ENCODE results near the gene SLC25A21.
"Not testable (repeated sequence)": the region's sequence is repeated elsewhere in the genome, so short reads cannot be mapped to it uniquely, and the experiment has no call there.

Gene SLC25A21

DNA sequence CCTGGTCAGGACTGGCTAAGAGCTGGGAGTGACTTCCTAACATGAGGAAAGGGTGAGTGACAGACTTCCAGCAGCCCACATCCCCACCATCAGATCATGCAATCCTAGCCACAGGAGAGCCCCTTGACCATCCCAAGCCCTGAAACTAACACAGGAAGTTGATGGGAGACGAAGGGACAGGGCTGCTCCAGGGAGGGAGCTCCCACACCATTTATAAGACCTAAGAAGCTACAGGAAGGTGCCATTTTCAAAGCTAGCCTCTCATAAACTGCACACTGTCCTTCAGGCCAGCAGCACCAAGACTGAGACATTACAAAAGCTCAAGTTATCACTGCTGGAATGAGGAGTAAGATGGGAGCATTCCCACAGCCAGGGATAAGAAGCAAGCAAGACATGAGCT, 19.4 kb downstream of the SLC25A21 start:
- no peaks in the 10 kb centered on the region for H3K36me3 ChIP-seq (ENCODE audit: control insufficient read depth, insufficient read depth, low read length)
- no peaks in the 10 kb centered on the region for H3K4me1 ChIP-seq (ENCODE audit: control insufficient read depth, insufficient read depth, low read length)
- H3K4me3 ChIP-seq (ENCODE audit: low read length): no peak overlapping the region
- H3K27me3 ChIP-seq (ENCODE audit: control insufficient read depth, insufficient read depth, low read length): no peaks in the 10 kb centered on the region
- H3K27ac ChIP-seq (ENCODE audit: low read depth, low read length): no peak overlapping the region
- no peak overlapping the region for H3K9ac ChIP-seq (ENCODE audit: low read length)

DNA sequence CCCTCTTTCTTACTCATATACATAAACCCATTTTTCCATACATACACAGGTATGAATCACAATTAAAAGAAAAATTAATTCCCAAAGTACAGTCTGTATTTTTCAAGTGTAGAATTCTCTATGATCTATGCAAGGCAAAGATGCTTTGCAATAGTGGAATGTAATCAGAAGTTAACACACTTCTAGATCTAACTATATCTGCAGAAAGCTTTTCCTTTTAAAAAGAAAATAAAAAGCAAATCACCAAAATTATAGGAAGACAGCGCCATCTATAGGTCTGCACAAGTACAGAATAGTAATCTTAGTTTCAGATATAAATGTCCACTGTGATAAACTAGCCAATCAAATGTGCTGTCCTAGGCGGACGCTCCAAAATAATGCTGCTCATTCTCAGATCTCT, 22.0 kb downstream of the SLC25A21 start:
- Histone ChIP-seq H3K4me1 (ENCODE audit: control insufficient read depth, insufficient read depth, low read length) (no peaks in the 10 kb centered on the region), H3K9ac (ENCODE audit: low read length) (no peak overlapping the region), H3K27ac (ENCODE audit: low read depth, low read length) (no peak overlapping the region), H3K27me3 (ENCODE audit: control insufficient read depth, insufficient read depth, low read length) (no peaks in the 10 kb centered on the region), H3K4me3 (ENCODE audit: low read length) (no peak overlapping the region), H3K36me3 (ENCODE audit: control insufficient read depth, insufficient read depth, low read length) (no peaks in the 10 kb centered on the region)

DNA sequence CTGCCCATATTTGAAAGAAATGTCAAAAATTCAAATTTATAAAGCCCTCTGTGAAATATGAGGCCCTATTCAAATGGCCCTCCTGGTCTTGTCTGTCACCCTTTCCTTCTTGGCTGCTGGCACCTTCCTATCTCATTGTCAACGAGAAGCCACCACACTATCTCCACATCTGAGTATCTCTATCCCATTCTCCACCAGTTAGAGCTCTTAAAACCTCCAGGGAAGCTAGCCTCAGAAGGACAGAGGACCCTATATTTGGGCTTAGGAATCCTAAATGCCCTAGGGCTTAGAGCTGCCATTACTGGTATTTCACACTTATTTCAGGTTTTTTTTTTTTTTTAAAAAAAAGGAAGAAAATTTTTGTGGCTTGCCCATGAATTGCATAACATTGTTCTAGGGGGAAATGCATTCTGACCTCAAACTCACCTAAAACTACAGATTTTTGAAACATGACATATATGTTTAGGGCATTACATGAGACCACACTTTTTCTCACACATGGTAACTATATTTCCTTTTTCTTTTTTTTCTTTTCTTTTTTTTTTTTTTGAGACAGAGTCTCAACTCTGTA, 25.0 kb downstream of the SLC25A21 start:
- Histone ChIP-seq H3K36me3 (ENCODE audit: control insufficient read depth, insufficient read depth, low read length) (no peaks in the 10 kb centered on the region), H3K4me3 (ENCODE audit: low read length) (no peak overlapping the region), H3K4me1 (ENCODE audit: control insufficient read depth, insufficient read depth, low read length) (no peaks in the 10 kb centered on the region), H3K9ac (ENCODE audit: low read length) (no peak overlapping the region), H3K27ac (ENCODE audit: low read depth, low read length) (no peak overlapping the region), H3K27me3 (ENCODE audit: control insufficient read depth, insufficient read depth, low read length) (no peaks in the 10 kb centered on the region)

DNA sequence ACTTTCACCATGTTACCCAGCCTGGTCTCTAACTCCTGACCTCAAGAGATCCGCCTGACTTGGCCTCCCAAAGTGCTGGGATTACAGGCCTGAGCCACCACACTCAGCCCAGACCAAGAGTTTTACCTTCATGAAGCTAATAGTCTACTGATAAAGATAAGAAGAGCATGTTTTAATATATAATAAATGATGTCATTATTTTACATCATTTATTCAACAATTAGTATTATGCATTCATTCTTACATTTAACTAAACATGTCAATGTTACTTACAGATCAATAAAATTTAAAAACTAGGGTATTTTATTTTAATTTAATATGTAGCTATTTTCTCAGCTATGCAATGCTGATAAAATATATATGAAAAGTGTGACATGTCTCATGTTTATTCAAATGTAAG, 26.0 kb downstream of the SLC25A21 start:
- H3K27me3 ChIP-seq (ENCODE audit: control insufficient read depth, insufficient read depth, low read length); H3K9ac ChIP-seq (ENCODE audit: low read length); H3K4me3 ChIP-seq (ENCODE audit: low read length); H3K27ac ChIP-seq (ENCODE audit: low read depth, low read length); H3K36me3 ChIP-seq (ENCODE audit: control insufficient read depth, insufficient read depth, low read length); H3K4me1 ChIP-seq (ENCODE audit: control insufficient read depth, insufficient read depth, low read length): not testable (repeated sequence)

DNA sequence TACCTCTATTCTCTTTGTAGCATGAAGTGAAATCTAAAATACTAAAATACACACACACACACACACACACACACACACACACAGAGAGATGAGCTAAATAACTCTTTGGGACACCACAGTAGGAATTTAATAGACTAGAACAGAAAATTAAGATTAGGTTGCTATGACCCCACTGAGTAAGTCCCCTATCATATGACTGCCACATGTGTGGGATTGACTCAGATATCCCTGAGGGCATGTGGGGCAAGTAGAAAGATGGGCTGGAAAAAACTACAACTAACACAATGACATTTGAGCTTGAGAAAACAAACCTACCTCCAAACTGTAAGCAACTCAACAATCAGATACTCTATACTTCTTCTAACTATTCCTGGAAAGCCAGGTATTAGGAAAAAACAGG, 27.0 kb downstream of the SLC25A21 start:
- Histone ChIP-seq H3K9ac (ENCODE audit: low read length) (no peak overlapping the region), H3K36me3 (ENCODE audit: control insufficient read depth, insufficient read depth, low read length) (no peaks in the 10 kb centered on the region), H3K4me1 (ENCODE audit: control insufficient read depth, insufficient read depth, low read length) (no peaks in the 10 kb centered on the region), H3K27me3 (ENCODE audit: control insufficient read depth, insufficient read depth, low read length) (no peaks in the 10 kb centered on the region), H3K4me3 (ENCODE audit: low read length) (no peak overlapping the region), H3K27ac (ENCODE audit: low read depth, low read length) (no peak overlapping the region)

DNA sequence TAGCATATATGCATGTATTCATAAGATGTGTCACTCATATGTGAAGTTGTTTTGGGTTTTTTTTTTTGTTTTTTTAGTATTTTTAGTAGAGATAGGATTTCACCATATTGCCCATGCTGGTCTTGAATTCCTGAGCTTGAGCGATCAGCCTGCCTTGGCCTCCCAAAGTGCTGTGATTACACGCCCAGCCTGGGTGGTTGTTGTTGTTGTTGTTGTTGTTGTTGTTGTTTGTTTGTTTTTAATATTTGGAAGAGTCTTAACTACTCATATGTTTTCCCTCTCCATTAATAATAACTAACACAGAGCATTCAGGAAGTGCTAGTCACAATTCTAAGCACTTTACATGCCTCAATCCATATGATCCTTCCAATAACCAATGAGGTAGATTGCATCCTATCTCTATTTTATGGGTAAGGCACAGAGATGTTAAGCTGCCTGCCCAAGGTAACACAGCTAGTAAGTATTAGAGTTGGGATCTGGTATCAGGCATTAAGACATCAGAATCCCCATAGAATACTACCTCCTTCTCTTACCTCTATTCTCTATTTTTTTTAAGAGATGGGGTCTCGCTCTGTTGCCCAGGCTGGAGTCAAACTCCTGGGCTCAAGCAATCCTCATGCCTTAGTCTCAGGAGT, 27.6 kb downstream of the SLC25A21 start:
- H3K4me1 ChIP-seq (ENCODE audit: control insufficient read depth, insufficient read depth, low read length): no peaks in the 10 kb centered on the region
- no peaks in the 10 kb centered on the region for H3K27me3 ChIP-seq (ENCODE audit: control insufficient read depth, insufficient read depth, low read length)
- no peak overlapping the region for H3K27ac ChIP-seq (ENCODE audit: low read depth, low read length)
- no peak overlapping the region for H3K9ac ChIP-seq (ENCODE audit: low read length)
- H3K4me3 ChIP-seq (ENCODE audit: low read length): no peak overlapping the region
- H3K36me3 ChIP-seq (ENCODE audit: control insufficient read depth, insufficient read depth, low read length): no peaks in the 10 kb centered on the region

DNA sequence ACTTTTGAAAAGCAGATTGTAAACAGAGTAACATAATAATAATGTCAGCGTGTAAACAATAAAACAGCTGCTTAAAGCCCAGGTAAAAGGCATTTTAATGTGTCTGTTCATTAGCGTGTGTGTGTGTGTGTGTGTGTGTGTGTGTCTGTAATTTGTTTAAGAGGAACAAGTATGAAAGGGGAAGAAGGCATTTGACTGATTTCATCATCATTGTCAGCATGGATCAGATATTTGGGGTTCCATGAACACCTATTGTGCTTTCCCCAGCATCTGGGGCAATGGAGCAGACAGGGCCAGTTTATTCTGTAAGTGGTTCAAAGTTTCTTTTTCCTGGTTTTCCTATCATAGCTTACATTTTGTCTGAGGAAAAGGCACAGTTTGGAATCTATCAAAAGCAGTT, 28.9 kb downstream of the SLC25A21 start:
- Histone ChIP-seq H3K9ac (ENCODE audit: low read length) (no peak overlapping the region), H3K4me1 (ENCODE audit: control insufficient read depth, insufficient read depth, low read length) (no peaks in the 10 kb centered on the region), H3K27me3 (ENCODE audit: control insufficient read depth, insufficient read depth, low read length) (no peaks in the 10 kb centered on the region), H3K4me3 (ENCODE audit: low read length) (no peak overlapping the region), H3K36me3 (ENCODE audit: control insufficient read depth, insufficient read depth, low read length) (no peaks in the 10 kb centered on the region), H3K27ac (ENCODE audit: low read depth, low read length) (no peak overlapping the region)

DNA sequence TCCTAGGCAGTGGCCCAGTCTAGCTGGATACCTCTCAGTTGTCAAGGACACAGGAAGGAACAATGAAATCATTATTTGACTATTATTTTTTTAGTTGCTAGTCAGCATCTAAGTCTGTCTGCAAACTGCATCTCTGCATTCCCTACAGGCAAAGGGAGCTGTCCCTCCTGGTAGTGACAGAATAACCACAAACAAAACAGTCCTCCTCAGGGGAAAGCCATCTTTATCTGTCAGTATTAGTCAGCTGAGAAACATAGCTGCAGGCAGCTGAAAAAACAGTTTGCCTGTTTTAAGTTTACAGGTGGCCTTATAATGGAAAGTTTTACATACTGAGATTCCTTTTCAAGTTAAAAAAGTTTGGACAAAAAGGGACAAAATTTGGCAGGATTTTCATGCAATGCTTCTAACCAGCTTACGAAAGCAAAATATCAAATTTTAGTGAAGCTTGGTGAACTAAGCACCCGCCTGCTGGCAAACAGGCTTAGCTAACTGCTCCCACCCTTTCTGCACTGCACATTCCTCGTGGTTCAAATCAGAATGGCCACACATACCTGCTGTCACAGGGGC, 29.5 kb downstream of the SLC25A21 start:
- Histone ChIP-seq H3K4me3 (ENCODE audit: low read length) (no peak overlapping the region), H3K27me3 (ENCODE audit: control insufficient read depth, insufficient read depth, low read length) (no peaks in the 10 kb centered on the region), H3K36me3 (ENCODE audit: control insufficient read depth, insufficient read depth, low read length) (no peaks in the 10 kb centered on the region), H3K4me1 (ENCODE audit: control insufficient read depth, insufficient read depth, low read length) (no peaks in the 10 kb centered on the region), H3K9ac (ENCODE audit: low read length) (no peak overlapping the region), H3K27ac (ENCODE audit: low read depth, low read length) (no peak overlapping the region)

DNA sequence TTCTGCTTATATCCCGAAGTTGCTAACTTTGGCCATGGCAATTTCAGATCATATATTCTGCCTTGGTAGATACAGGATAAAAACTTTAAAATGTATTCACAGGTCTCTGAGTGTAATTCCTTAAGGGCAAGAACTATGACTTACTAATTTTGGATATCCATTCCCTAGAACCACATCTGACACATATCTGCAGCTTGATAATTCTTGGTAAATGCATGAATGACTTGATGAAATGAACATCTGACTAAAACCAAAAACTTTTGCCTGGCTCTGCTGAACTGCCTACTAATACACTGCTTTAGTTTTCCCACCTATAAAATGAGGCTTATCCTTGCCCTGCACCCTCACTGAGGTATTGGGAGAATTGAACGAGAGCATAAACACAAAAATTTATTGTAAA, 32.2 kb downstream of the SLC25A21 start:
- no peaks in the 10 kb centered on the region for H3K36me3 ChIP-seq (ENCODE audit: control insufficient read depth, insufficient read depth, low read length)
- no peak overlapping the region for H3K9ac ChIP-seq (ENCODE audit: low read length)

DNA sequence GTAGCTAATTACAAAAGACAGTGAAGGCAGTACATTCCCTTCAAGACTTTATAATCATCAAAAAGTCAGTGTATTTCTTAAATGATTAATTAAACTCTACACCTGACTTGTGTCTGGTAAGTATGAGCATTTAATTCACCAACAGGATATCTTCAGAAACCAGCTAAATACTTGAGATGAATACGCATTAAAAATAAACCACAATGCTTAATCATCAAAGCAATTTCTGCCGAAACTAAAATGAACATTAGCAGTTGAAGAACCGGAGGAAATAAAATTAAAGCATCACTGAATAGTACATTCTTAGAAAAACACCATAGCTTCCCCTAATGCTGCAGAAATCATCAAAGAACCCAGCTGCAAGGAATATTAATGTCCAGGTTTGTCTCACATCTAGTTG, 32.7 kb downstream of the SLC25A21 start:
- no peaks in the 10 kb centered on the region for H3K36me3 ChIP-seq (ENCODE audit: control insufficient read depth, insufficient read depth, low read length)
- H3K4me3 ChIP-seq (ENCODE audit: low read length): no peak overlapping the region
- H3K27ac ChIP-seq (ENCODE audit: low read depth, low read length): no peak overlapping the region
- H3K9ac ChIP-seq (ENCODE audit: low read length): no peak overlapping the region
- H3K4me1 ChIP-seq (ENCODE audit: control insufficient read depth, insufficient read depth, low read length): no peaks in the 10 kb centered on the region
- no peaks in the 10 kb centered on the region for H3K27me3 ChIP-seq (ENCODE audit: control insufficient read depth, insufficient read depth, low read length)

More for the DNA sequence above, 32.2 kb downstream of the SLC25A21 start:
- Histone ChIP-seq H3K27ac (ENCODE audit: low read depth, low read length) (no peak overlapping the region), H3K4me1 (ENCODE audit: control insufficient read depth, insufficient read depth, low read length) (no peaks in the 10 kb centered on the region), H3K27me3 (ENCODE audit: control insufficient read depth, insufficient read depth, low read length) (no peaks in the 10 kb centered on the region), H3K4me3 (ENCODE audit: low read length) (no peak overlapping the region)

DNA sequence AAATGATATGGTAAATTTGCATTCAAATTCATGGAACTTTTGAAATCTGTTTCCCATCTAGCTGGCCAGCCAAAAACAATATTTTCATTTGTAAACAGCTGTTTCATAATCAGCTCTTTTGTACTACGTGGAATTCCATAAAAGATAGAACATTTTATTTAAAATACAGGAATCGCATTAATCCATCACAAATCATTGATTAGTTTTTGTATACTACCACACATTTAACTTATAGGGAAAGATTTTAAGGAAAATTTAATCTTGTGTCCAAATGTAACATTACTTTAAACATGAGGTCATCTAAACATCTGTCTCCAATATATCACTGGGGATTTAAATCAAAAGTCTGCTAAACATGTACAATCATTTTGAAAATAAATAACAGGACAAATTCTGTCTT, 33.5 kb downstream of the SLC25A21 start:
- Histone ChIP-seq H3K4me3 (ENCODE audit: low read length) (no peak overlapping the region), H3K4me1 (ENCODE audit: control insufficient read depth, insufficient read depth, low read length) (no peaks in the 10 kb centered on the region), H3K27ac (ENCODE audit: low read depth, low read length) (no peak overlapping the region), H3K36me3 (ENCODE audit: control insufficient read depth, insufficient read depth, low read length) (no peaks in the 10 kb centered on the region), H3K27me3 (ENCODE audit: control insufficient read depth, insufficient read depth, low read length) (no peaks in the 10 kb centered on the region), H3K9ac (ENCODE audit: low read length) (no peak overlapping the region)

DNA sequence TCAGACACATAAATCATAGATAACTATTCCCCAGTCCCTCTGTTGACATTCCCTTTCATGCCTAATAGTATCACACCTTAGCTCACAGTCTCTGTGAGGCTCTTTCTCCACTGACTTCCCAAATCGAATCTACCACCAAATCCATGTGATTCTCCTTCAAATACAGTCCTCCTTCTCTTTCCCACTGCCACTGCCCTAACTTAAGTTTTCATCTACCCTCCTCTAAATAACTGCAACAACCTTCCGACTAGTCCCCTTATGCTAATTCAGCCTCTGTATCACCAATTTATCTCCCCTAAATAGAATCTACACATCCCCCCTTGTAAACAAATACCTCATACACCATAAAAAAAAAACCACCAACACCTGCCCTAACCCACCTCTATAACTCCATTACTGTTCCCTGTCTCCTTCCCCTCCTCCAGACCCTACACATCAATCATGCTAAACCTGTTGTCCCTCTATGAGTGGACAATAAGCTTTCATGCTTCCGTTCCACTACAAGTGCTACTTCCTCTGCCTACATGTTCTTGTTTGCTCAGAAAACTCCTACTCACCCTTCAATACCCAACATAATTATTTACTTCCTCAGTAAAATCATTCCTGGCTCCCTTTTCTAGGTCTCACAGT, 39.0 kb downstream of the SLC25A21 start:
- H3K4me3 ChIP-seq (ENCODE audit: low read length): no peak overlapping the region
- no peak overlapping the region for H3K9ac ChIP-seq (ENCODE audit: low read length)
- no peak overlapping the region for H3K27ac ChIP-seq (ENCODE audit: low read depth, low read length)
- H3K27me3 ChIP-seq (ENCODE audit: control insufficient read depth, insufficient read depth, low read length): no peaks in the 10 kb centered on the region
- no peaks in the 10 kb centered on the region for H3K36me3 ChIP-seq (ENCODE audit: control insufficient read depth, insufficient read depth, low read length)
- H3K4me1 ChIP-seq (ENCODE audit: control insufficient read depth, insufficient read depth, low read length): no peaks in the 10 kb centered on the region

DNA sequence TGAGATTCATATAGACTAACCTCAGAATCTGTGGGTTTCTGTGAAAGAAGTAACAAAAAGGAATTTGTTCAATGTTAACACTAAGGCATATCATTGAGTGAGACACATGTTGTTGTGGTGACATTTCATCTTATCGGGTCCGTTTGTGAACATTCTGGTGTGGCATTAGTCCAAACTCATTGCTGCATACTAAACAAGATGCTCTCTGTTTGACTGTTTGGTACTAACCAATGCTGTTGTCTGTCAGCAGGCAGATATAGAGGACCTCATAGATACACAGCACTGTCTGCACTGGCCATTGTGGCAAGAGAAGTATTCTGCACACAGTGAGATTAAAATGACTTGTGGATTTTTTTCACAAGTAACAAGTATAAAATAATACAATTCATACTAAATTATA, 41.2 kb downstream of the SLC25A21 start:
- Histone ChIP-seq H3K4me3 (ENCODE audit: low read length) (no peak overlapping the region), H3K27me3 (ENCODE audit: control insufficient read depth, insufficient read depth, low read length) (no peaks in the 10 kb centered on the region), H3K9ac (ENCODE audit: low read length) (no peak overlapping the region), H3K36me3 (ENCODE audit: control insufficient read depth, insufficient read depth, low read length) (no peaks in the 10 kb centered on the region), H3K4me1 (ENCODE audit: control insufficient read depth, insufficient read depth, low read length) (no peaks in the 10 kb centered on the region), H3K27ac (ENCODE audit: low read depth, low read length) (no peak overlapping the region)
